Ishikawa (cell line): ENCODE measurements around the gene KRTAP4-5.

Source experiments
- CEBPB ChIP-seq: IDR thresholded peaks from 2 replicates; pipeline ENCODE4 v1.6.1; 2012
- EP300 ChIP-seq: IDR thresholded peaks from 2 replicates; pipeline ENCODE4 v1.6.1; 2012; ENCODE audit warnings: borderline replicate concordance
- FOXM1 ChIP-seq: IDR thresholded peaks from 2 replicates; pipeline ENCODE4 v1.6.1; 2012; ENCODE audit warnings: low read depth, borderline replicate concordance
- MAX ChIP-seq: IDR thresholded peaks from 2 replicates; pipeline ENCODE4 v1.6.1; 2012
- TAF1 ChIP-seq: IDR thresholded peaks from 2 replicates; pipeline ENCODE4 v1.6.1; 2012; ENCODE audit warnings: low read depth, mild to moderate bottlenecking
- TCF12 ChIP-seq: IDR thresholded peaks from 2 replicates; pipeline ENCODE4 v1.6.1; 2012; ENCODE audit warnings: low read depth
- YY1 ChIP-seq: IDR thresholded peaks from 2 replicates; pipeline ENCODE4 v1.6.1; 2012; ENCODE audit warnings: low read depth
- ZBTB7A ChIP-seq: IDR thresholded peaks from 2 replicates; pipeline ENCODE4 v1.6.1; 2012; ENCODE audit warnings: low read depth
- TF ChIP-seq, protein P1 (sequence below): IDR thresholded peaks from 2 replicates; pipeline ENCODE4 v1.6.1; 2012; ENCODE audit warnings: low read depth, mild to moderate bottlenecking

DNA sequence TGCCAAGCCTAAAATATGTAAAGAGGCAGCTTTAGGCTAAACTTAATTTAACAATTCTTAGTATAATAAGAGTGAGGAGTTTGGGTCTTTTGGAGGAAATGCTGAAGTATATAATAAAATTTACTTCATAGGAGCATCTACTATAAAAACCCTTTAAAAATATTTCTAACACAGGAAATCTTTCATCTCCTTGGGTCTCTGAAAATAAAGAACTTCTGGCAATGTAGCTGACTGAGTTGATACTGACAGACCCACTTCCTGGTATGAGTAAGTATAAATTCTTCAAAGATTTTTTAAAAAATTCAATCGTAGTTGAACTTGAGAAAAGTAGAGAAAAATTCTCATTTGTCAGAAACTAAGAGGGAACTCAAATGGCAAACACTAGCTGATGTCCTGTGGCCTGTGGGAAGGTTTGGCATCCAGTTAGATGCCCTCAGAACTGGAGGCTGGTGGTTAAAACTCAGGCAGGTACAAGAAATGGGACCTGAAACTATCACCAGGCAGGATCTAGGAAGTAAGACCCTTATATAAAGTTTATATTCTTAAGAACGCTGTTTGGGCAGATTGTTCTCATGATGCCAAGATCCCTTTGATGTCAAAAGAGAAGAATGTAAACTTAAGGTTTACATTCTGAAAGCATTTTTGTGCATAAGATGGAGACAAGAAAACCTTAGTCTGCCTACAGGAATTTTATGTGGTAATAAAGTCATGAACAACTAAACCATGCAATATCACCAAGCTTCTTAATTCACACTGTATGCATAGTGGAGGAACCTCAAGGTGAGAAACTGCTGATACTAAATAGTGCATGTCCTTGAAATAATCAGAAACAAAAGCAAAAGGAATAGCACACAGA is 15.5 kb downstream of the KRTAP4-5 start:
- no peak for TF ChIP-seq MAX
- TF ChIP-seq EP300 = no peak
- TF ChIP-seq, protein P1, sequence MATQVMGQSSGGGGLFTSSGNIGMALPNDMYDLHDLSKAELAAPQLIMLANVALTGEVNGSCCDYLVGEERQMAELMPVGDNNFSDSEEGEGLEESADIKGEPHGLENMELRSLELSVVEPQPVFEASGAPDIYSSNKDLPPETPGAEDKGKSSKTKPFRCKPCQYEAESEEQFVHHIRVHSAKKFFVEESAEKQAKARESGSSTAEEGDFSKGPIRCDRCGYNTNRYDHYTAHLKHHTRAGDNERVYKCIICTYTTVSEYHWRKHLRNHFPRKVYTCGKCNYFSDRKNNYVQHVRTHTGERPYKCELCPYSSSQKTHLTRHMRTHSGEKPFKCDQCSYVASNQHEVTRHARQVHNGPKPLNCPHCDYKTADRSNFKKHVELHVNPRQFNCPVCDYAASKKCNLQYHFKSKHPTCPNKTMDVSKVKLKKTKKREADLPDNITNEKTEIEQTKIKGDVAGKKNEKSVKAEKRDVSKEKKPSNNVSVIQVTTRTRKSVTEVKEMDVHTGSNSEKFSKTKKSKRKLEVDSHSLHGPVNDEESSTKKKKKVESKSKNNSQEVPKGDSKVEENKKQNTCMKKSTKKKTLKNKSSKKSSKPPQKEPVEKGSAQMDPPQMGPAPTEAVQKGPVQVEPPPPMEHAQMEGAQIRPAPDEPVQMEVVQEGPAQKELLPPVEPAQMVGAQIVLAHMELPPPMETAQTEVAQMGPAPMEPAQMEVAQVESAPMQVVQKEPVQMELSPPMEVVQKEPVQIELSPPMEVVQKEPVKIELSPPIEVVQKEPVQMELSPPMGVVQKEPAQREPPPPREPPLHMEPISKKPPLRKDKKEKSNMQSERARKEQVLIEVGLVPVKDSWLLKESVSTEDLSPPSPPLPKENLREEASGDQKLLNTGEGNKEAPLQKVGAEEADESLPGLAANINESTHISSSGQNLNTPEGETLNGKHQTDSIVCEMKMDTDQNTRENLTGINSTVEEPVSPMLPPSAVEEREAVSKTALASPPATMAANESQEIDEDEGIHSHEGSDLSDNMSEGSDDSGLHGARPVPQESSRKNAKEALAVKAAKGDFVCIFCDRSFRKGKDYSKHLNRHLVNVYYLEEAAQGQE = no peak
- TF ChIP-seq CEBPB = no peak
- no peak for TF ChIP-seq ZBTB7A
- TF ChIP-seq TCF12 = no peak
- no peak for TF ChIP-seq FOXM1
- TF ChIP-seq TAF1 = no peak
- TF ChIP-seq YY1 = no peak
